HG02642 (cell line): ENCODE data around the gene PRPF40B.

Experiments used
- ATAC-seq: cut with Tn5 transposase; IDR thresholded peaks from one replicate; pipeline ENCODE4 v1.9.1; 2021; ENCODE audit warnings: mild to moderate bottlenecking; ENCODE audit not compliant: unreplicated experiment, poor library complexity

The PRPF40B gene

GRCh38 chr12:49635036-49635435, 11.7 kb downstream of the PRPF40B start:
- no peak for ATAC-seq

GRCh38 chr12:49635656-49636055, 12.3 kb downstream of the PRPF40B start:
- no peak for ATAC-seq

- no peak for ATAC-seq
Measured at GRCh38 chr12:49636574-49636973, 13.2 kb downstream of the PRPF40B start.

GRCh38 chr12:49636979-49637755, 13.8 kb downstream of the PRPF40B start:
- no peak for ATAC-seq

- no peak for ATAC-seq
Measured at GRCh38 chr12:49641748-49642369, 18.5 kb downstream of the PRPF40B start.

- no peak for ATAC-seq
Measured at GRCh38 chr12:49642370-49642802, 19.0 kb downstream of the PRPF40B start.

GRCh38 chr12:49643135-49643534, 19.8 kb downstream of the PRPF40B start:
- no peak for ATAC-seq

- no peak for ATAC-seq
Measured at GRCh38 chr12:49643961-49644619, 20.7 kb downstream of the PRPF40B start.

- ATAC-seq: peak; percentile 39
Measured at GRCh38 chr12:49644620-49644994, 21.2 kb downstream of the PRPF40B start.

- ATAC-seq: no peak
Measured at GRCh38 chr12:49645146-49646039, 22.0 kb downstream of the PRPF40B start.

- no peak for ATAC-seq
Measured at GRCh38 chr12:49646331-49646830, 23.0 kb downstream of the PRPF40B start.

GRCh38 chr12:49646871-49647654, 23.7 kb downstream of the PRPF40B start:
- no peak for ATAC-seq

GRCh38 chr12:49647827-49648711, 24.7 kb downstream of the PRPF40B start:
- ATAC-seq: no peak

- no peak for ATAC-seq
Measured at GRCh38 chr12:49648712-49649003, 25.3 kb downstream of the PRPF40B start.

GRCh38 chr12:49649445-49649844, 26.1 kb downstream of the PRPF40B start:
- no peak for ATAC-seq

GRCh38 chr12:49649892-49650291, 26.5 kb downstream of the PRPF40B start:
- no peak for ATAC-seq

- ATAC-seq: no peak
Measured at GRCh38 chr12:49651855-49652254, 28.5 kb downstream of the PRPF40B start.

- ATAC-seq: no peak
Measured at GRCh38 chr12:49652921-49653520, 29.7 kb downstream of the PRPF40B start.
